ENCODE measurements around the gene ASAP3. TPM values are rescaled to one million over a fixed set of nuclear protein-coding genes. Genes with fewer than 3 reads are reported as not detected.

Gene ASAP3
- total and polyA plus RNA-seq, 9 of the 15 experiments (the other 6 are each of a cell fraction or from before 2014, with no cell fraction given), result 1.7 to 31.2 (median 17.4) TPM

DNA sequence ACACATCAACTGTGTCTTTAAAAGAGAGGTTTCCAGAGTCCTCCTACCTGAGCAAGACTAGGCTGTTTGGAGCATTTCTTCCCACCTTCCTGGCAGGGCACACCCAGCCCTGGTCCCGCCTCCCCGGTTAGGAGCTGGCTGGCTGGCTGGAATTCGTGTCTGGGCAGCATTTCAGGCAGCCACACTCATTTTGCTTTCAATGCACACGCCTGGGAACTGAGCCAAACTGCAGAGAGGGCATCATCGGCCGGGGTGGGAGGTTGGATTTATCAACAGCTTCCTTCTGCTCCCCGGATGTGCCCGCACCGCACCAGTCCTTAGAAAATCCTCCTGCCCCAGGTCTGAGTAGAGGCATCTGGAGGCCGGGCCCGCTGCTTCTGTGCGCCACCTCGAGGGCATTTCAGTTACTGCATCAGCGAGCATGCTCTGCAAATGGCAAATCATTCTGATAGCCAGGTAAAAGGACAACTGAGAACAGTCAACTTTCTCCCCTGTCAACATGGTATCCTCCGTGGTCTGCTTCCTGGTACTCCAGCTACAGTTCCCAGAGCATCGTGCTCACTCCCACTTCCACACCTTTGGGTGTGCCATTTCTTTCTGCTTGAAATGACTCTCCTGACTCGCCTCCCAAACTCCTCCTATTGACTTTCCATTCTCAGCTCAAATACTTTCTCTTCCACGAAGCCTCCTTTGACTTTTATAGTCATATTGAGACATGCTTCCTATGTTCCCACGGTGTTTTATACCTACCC lies 80.1 kb downstream of the ASAP3 start (continued):
- TF ChIP-seq ZNF695 (CRISPR knock-in tag; IDR thresholded peaks at IDR 0.05) (no peak), SMAD3 (CRISPR knock-in tag; conservative IDR thresholded peaks at IDR 0.05) (no peak), PML (IDR thresholded peaks at IDR 0.05; ENCODE audit: low read length) (no peak), NFE2 (IDR thresholded peaks at IDR 0.05; ENCODE audit: low read depth) (no peak), SRSF9 (IDR thresholded peaks at IDR 0.05; ENCODE audit: borderline replicate concordance, low read depth, low read length) (no peak), GTF2F1 (IDR thresholded peaks at IDR 0.05; ENCODE audit: low read depth, low read length) (peak; percentile 52; the same call in 1 of the 2 replicates), ZZZ3 (IDR thresholded peaks at IDR 0.05) (no peak), THRAP3 (IDR thresholded peaks at IDR 0.05; ENCODE audit: borderline replicate concordance) (no peak), SOX6 (IDR thresholded peaks at IDR 0.05) (peak; percentile 61), POLR3A (IDR thresholded peaks at IDR 0.05; ENCODE audit: borderline replicate concordance, extremely low read depth, insufficient read depth, insufficient read length) (no peak), YBX1 (IDR thresholded peaks at IDR 0.05) (no peak), NFIX (CRISPR knock-in tag; IDR thresholded peaks at IDR 0.05; ENCODE audit: low read depth) (peak; percentile 25; the same call in 1 of the 2 replicates), ZNF431 (CRISPR knock-in tag; IDR thresholded peaks at IDR 0.05) (no peak), BRD4 (IDR thresholded peaks at IDR 0.05) (no peak), ZNF589 (CRISPR knock-in tag; IDR thresholded peaks at IDR 0.05; ENCODE audit: low read depth) (no peak; the same call in 1 of the 2 replicates), KLF13 (tag; IDR thresholded peaks at IDR 0.05; ENCODE audit: borderline replicate concordance, low read depth) (no peak), HMG20A (CRISPR knock-in tag; conservative IDR thresholded peaks at IDR 0.05) (no peak), HMG20B (CRISPR knock-in tag; IDR thresholded peaks at IDR 0.05) (no peak)
- TF ChIP-seq, protein P1, sequence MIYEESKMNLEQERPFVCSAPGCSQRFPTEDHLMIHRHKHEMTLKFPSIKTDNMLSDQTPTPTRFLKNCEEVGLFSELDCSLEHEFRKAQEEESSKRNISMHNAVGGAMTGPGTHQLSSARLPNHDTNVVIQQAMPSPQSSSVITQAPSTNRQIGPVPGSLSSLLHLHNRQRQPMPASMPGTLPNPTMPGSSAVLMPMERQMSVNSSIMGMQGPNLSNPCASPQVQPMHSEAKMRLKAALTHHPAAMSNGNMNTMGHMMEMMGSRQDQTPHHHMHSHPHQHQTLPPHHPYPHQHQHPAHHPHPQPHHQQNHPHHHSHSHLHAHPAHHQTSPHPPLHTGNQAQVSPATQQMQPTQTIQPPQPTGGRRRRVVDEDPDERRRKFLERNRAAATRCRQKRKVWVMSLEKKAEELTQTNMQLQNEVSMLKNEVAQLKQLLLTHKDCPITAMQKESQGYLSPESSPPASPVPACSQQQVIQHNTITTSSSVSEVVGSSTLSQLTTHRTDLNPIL (CRISPR knock-in tag; IDR thresholded peaks at IDR 0.05), result no peak
- TF ChIP-seq, protein P2, sequence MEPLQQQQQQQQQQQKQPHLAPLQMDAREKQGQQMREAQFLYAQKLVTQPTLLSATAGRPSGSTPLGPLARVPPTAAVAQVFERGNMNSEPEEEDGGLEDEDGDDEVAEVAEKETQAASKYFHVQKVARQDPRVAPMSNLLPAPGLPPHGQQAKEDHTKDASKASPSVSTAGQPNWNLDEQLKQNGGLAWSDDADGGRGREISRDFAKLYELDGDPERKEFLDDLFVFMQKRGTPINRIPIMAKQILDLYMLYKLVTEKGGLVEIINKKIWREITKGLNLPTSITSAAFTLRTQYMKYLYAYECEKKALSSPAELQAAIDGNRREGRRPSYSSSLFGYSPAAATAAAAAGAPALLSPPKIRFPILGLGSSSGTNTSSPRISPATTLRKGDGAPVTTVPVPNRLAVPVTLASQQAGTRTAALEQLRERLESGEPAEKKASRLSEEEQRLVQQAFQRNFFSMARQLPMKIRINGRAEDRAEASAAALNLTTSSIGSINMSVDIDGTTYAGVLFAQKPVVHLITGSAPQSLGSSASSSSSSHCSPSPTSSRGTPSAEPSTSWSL (CRISPR knock-in tag; IDR thresholded peaks at IDR 0.05; ENCODE audit: borderline replicate concordance), result no peak
- TF ChIP-seq, protein P3, sequence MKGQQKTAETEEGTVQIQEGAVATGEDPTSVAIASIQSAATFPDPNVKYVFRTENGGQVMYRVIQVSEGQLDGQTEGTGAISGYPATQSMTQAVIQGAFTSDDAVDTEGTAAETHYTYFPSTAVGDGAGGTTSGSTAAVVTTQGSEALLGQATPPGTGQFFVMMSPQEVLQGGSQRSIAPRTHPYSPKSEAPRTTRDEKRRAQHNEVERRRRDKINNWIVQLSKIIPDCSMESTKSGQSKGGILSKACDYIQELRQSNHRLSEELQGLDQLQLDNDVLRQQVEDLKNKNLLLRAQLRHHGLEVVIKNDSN (CRISPR knock-in tag; IDR thresholded peaks at IDR 0.05), result no peak
- TF ChIP-seq, protein P4, sequence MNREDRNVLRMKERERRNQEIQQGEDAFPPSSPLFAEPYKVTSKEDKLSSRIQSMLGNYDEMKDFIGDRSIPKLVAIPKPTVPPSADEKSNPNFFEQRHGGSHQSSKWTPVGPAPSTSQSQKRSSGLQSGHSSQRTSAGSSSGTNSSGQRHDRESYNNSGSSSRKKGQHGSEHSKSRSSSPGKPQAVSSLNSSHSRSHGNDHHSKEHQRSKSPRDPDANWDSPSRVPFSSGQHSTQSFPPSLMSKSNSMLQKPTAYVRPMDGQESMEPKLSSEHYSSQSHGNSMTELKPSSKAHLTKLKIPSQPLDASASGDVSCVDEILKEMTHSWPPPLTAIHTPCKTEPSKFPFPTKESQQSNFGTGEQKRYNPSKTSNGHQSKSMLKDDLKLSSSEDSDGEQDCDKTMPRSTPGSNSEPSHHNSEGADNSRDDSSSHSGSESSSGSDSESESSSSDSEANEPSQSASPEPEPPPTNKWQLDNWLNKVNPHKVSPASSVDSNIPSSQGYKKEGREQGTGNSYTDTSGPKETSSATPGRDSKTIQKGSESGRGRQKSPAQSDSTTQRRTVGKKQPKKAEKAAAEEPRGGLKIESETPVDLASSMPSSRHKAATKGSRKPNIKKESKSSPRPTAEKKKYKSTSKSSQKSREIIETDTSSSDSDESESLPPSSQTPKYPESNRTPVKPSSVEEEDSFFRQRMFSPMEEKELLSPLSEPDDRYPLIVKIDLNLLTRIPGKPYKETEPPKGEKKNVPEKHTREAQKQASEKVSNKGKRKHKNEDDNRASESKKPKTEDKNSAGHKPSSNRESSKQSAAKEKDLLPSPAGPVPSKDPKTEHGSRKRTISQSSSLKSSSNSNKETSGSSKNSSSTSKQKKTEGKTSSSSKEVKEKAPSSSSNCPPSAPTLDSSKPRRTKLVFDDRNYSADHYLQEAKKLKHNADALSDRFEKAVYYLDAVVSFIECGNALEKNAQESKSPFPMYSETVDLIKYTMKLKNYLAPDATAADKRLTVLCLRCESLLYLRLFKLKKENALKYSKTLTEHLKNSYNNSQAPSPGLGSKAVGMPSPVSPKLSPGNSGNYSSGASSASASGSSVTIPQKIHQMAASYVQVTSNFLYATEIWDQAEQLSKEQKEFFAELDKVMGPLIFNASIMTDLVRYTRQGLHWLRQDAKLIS (CRISPR knock-in tag; IDR thresholded peaks at IDR 0.05), result peak; percentile 51; the same call in 1 of the 2 replicates
